ENCODE measurements around the gene PMPCA.

PMPCA gene

DNA sequence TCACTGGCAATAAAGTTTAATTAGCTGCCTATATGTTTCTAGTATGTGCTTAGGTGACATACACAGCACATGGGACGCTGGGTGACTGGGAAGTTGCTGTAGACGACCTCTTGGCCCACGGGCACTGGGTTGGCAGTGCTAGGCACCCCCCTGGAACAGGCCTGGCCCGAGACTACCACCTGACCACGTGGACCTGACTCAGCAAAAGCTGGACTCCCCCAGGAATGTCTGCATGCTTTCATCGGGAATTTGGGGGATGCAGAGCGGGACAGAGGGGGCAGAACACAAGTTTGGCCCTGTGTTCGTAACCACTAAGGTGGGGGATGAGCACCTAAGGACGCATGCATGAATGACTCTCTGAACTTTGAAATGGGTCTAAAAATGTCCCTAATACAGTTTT, 45.8 kb downstream of the PMPCA start:
- no peak for DNase-seq (ENCODE audit: low read depth)

DNA sequence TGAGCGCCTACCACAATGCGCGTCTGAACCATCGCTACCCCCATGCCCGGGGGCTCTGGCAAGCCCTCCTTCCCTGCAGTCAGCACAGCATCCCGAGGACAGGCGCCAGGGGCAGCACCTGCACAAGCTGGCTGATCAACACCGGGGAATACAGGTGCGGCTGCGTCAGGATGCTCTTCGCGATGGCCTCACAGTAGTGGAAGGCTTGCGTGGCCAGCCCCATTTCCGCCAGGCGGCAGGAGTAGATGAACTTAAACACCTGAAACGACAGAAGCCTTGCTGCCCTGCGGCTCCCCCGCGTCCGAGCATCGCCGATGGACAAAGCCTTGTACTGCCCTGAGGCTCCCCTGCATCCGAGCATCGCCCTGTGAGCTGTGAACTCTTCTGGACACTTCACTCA, 46.9 kb downstream of the PMPCA start:
- no peak for DNase-seq (ENCODE audit: low read depth)

DNA sequence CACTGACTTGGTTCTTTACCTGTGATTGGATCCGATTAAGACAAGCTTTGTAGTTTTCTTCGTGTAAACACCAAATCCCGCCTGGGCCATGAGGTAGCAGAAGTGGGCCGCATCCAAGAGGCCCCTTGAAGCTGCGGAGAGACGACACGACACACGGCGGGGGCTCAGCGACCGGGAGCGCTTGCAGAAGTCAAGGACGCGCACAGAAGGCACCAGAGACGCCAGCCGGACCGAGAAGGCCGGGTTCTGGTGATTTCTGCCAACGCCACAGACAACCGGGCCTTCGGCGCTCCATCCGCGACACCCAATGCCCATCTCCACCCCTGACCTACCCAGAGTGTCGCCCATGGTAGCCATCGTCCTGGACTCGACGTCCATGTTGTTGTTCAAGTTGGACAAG, 49.0 kb downstream of the PMPCA start:
- no peak for DNase-seq (ENCODE audit: low read depth)

DNA sequence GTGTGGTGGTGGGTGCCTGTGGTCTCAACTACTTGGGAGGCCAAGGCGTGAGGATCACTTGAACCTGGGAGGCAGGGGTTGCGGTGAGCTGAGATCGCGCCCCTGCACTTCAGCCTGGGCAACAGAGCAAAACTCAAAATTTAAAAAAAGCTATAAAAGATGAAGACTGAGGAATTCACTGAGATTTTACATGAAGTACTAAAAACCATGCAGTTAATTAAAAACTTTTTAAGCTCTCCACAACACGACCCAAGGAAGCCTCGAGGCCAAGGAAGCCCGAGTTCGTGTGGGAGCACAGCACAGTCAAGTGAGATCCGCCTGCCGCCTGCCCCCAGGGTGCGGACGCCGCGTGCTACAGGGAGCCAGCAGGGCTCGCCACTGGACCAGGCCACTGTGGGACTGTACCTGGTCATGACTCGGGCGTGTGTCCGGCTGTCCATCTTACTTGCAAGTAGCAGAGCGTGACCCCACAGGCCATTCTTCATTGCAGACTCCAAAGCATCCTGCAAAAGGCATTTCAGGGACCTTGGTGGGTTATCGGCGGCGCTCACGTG, 50.4 kb downstream of the PMPCA start:
- DNase-seq (ENCODE audit: low read depth) = no peak

DNA sequence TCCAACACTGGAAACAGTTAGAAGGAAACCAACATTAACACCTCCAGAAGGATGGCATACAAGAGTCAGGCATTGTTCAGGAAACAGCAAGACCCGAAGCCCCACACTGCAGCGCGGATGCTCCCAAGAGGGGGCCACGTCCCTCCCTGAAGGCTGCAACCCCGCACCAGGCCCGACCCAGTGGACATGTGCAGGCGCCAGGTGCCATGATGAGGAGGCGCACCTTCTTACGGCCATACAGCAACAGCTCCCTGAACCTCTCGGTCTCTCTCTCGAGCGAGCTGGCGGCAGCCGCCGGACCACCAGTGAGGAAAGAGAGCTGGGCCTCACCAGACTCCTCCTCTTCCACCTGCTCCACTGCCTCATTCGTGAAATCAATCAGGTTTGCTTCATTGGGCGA, 52.2 kb downstream of the PMPCA start:
- no peak for DNase-seq (ENCODE audit: low read depth)

DNA sequence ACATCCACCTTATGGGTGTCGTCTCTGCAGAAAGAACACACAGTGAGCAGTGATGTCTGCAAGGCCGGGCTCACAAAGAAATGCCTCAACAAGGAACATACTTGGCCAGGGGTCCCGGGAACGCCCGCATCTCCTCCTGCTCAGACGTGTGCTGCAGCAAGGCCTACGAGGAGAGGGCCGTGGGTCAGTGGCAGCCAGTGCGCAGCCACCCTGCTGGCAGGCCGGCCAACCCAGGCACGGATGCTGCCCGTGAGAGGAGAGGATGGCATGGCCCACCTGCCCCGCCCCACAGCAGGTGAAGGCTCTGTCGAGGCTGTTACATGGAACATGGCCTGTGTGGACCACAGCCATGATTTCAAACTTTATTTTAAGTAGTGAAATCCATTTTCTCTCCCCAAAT, 53.1 kb downstream of the PMPCA start:
- DNase-seq (ENCODE audit: low read depth) = no peak

DNA sequence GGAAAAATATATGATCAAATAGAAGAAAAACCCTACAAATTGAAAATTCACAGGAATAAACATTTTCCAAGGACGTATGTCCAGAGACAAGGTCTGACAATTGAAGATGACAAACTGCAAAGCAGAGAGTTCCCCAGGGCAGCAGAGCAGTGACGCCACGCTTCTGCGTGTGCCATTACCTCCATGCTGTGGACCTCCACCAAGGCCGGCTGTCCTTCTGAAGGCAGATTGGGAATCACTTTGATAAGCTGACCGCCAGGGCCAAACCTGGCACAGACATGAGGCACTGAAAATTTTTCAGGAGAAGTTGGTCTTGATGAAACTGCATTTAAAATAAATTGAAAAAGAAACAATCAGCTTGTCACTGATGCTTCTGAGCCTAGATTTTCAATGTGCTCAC, 53.8 kb downstream of the PMPCA start:
- no peak for DNase-seq (ENCODE audit: low read depth)

DNA sequence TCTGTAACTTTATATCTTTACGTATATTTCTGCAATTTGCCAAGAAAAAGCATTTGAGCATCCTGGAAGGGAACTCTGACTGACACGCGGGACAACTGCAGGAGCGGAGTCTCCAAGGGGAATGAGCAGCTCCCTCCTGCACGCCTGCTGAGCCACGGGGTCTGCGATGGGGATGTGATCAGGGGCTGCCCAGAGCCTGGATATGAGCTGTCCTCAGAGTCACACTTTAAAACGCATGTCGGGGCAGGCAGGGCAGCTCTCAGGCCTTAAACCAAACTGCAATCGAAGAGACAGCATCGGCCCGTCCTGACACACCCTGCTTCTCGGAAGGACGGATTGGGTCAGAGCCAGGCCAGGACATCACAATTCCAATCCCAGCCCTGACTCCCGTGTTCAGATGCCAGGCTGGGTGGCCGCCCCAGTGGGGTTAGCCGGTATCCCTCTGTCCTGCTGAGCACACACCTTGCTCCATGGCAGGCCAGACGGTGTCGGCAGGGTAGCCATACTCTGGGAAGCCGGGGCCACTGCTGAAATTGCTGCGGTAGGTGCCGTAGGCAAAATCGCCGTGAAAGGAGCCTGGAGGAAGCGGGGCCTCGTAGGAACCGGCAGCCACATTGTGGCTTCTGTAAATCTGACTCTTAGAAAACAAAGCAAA, 55.2 kb downstream of the PMPCA start:
- no peak for DNase-seq (ENCODE audit: low read depth)

DNA sequence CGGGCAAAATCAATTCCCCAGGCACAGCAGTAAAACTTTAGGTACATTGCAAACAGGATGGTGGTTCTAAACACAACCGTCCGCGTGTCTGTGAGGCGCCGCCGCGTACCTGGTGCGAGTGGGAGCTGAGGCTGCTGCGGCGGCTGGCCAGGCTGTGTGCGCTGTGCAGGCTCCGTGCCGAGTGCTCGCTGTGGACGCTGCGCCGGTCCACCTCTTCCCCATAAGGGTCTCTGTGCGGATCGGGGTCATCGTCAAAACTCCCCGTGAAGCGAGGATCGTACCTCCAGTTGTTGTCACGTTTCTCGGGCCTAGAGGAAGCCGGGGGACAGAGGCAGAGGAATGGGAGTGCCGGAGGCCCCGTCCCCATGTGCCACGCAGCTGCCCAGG, 55.7 kb downstream of the PMPCA start:
- DNase-seq (ENCODE audit: low read depth) = no peak

DNA sequence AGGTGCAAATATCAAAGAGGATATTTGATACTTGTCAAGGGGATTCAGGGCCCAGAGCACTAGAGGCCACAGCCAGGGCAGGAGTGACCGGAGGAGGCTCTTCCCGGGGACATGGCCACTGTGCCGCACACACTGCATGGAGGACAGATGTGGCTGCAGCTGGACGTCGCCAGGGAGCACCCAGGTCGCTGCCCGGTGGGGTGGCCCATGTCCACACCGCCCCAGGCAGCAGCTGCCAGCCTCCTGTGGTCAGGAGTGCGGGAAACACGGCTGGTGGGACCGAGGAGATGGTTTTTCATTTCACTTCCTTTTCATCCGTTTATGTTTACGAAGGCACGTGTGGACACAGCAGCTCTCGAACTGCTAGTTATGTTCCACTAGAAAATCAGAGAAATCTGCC, 57.3 kb downstream of the PMPCA start:
- DNase-seq (ENCODE audit: low read depth) = no peak

DNA sequence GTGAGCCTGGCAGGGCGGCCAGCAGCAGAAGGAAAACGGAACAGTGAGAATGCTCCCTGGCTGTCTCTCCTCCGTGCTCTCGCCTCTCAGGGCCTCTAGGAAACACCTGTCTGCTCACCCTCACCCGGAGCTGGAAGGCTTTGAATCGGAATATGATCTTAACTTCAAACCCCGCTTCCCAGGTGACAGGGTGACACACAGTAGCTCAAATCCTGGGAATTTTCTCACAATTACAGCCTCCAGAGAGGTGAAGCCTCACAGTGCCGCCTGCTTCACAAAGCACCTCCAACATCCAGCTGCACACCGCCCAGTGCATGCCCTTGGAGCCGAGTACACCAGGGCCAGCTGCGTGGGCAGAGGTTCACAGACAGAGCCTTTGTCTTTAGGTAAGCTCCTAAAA, 59.9 kb downstream of the PMPCA start:
- no peak for DNase-seq (ENCODE audit: low read depth)

DNA sequence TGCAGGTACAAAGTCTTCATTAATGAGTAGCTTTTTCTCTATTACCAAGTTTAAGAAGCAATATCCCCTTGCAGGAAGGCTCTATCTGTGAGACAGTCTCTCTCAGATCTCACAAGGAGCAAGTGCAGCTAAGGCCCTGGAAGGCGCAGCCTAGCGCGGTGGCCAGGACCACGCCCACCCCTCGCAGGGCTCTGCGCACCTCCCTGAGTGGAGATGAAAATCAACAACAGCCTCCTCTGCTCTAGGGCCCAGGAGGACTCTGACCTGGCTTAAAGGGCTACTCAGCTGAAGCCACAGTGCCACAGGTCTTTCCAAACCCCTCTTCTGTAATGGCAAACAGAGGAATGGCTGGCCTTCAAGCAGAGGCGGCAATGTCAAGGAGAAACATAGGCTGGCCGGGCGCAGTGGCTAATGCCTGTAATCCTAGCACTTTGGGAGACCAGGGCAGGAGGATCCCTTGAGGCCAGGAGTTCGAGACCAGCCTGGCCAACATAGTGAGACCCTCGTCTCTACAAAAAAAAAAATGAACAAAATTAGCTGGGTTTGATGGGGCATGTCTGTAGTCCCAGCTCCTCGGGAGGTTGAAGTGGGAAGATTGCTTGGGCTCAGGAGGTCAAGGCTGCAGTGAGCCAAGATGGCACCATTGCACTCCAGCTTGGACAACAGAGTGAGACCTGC, 60.5 kb downstream of the PMPCA start:
- DNase-seq (ENCODE audit: low read depth) = no peak

DNA sequence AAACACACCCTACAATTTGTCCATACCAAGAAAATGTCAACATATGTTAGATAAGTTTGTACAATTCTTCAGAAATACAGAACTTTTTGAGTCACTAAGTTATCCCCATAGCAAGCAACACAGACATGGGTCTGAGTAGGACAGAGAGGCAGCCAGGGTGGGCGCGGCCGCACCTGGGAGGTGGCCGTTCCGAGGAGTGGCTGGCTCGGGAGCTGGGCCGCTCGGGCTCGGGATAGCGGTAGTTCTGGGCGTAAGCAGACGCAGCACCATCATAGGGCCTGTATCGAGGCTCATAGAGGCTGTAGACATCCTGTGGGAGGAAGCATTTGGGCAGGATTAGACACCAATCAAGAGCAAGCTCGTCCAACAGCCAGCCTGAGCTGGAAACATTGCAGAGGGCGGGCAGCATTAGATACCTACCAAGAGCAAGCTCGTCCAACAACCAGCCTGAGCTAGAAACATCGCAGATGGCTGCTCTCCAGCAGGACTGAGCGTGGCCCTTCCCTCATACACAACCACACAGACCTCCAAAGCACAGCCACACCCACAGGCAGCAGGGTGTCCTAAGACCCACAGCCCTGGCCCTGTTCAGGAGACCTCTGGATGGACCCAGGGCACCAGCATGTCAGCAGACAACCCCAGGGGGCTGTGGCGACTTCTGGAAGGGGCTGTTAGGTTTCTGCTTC, 61.5 kb downstream of the PMPCA start:
- no peak for DNase-seq (ENCODE audit: low read depth)

DNA sequence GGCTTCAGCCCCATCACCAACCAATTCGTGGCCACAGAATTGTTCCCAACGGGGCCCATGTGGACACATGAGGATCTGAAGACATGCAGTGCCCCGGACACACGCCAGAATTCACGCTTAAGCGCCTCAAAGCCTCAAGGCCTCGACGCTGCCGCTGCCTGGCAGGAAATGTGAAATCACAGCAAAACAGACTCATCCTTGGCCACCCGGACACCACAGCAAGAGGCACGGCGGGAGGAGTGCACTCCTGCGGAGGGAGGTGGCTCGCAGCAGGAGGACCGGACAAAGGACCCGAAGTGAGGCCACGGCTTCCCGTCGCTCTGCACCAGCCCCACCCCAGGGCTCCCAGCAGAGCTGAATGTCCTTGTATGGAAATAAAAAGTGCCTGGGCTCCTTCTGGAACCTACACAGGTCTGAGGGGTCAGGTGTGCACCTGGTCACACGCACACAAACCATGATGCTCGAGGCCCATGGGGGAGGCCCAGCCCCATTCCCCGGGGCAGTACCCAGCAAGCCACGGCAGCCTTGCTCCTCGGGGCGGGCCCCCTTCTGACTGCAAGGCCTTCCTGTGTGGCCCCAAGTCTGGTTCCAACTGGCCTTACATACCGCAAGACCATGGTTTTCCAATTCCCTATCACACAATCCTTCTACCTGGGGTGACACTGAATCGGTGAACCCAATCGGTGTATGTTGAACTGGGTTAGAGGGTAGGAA, 62.3 kb downstream of the PMPCA start:
- DNase-seq (ENCODE audit: low read depth) = no peak

DNA sequence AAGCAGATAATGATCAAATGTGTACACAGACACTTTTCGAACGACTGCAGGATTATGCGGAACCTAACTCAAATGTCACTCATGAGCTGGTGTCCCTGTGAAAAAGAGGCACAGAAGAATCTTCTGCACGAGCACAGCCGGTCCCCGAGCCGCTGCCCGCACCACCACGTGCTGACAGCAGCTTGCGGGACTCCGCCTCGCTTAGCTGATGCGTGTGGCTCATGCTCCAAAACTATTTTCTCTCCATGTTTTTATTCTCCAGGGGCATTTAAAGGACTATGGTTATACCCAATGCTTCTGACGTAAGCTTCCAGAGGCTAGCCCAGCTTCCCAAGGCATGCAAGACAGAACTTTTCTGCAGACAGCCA, 62.9 kb downstream of the PMPCA start:
- DNase-seq (ENCODE audit: low read depth) = no peak
